GM12878 (cell line): ENCODE results near the gene MEAF6. TPM values are rescaled to one million over a fixed set of nuclear protein-coding genes. Genes with fewer than 3 reads are reported as not detected.

ENCODE experiments used
- ATAC-seq: fragments of 200-7000 bp; cut with Tn5 transposase; 3 replicates; pipeline ENCODE4 v1.9.1; 2020; ENCODE audit warnings: mild to moderate bottlenecking, moderate library complexity
- BruUV-seq: library from RNA; stranded (reverse); fragments of 400-500 nt; replicated peaks from 2 replicates; lab custom pipeline; 2021; lab: Mats Ljungman, UMichigan
- CTCF ChIA-PET: fragments of 300-600 bp; sonication (Branson Sonifier 250); formaldehyde crosslinking; extraction: SDS; loops from one replicate; lab custom pipeline; 2021; ENCODE audit warnings: inconsistent platforms; lab: Yijun Ruan, JAX
- POLR2A ChIA-PET: fragments of 350-600 bp; formaldehyde crosslinking; extraction: SDS; loops from one replicate; lab custom pipeline; 2021; ENCODE audit warnings: inconsistent platforms; lab: Charles Lee
- RAD21 ChIA-PET: fragments of 300-600 bp; sonication (Branson Sonifier 250); formaldehyde crosslinking; loops from one replicate; lab custom pipeline; 2023; ENCODE audit warnings: antibody characterized with exemption; ENCODE audit not compliant: unreplicated experiment; lab: Charles Lee
- SMC1A ChIA-PET: fragments of 300-600 bp; sonication (Branson Sonifier 250); formaldehyde crosslinking; loops from one replicate; lab custom pipeline; 2023; ENCODE audit not compliant: unreplicated experiment, uncharacterized antibody; lab: Charles Lee
- DNase-seq: peaks from one replicate; pipeline ENCODE4 v3.0.0-alpha.2; 2011; ENCODE audit warnings: low read depth, low spot score
- FAIRE-seq: peaks from 3 replicates; lab custom pipeline; 2011; peaks lifted over from hg19 to GRCh38; lab: Jason Lieb, UNC
- H2AFZ ChIP-seq: 2 replicates; pipeline ENCODE4 v1.6.0; 2011; ENCODE audit warnings: low read depth, low read length, control low read depth; ENCODE audit not compliant: control insufficient read depth
- H3K27ac ChIP-seq: 2 replicates; pipeline ENCODE4 v1.5.1; 2011; ENCODE audit warnings: control low read depth; ENCODE audit not compliant: control insufficient read depth, insufficient read depth
- H3K27me3 ChIP-seq, 2 experiments: replicated peaks in 1 of 2; 2 replicates each; pipeline versions ENCODE4 v1.6.0 to v1.6.1; 2011; ENCODE audit warnings: low read length in 1 of 2; ENCODE audit not compliant: control insufficient read depth in 2 of 2, insufficient read depth in 2 of 2
- H3K36me3 ChIP-seq, 2 experiments: 2 replicates each; pipeline ENCODE4 v1.5.1; 2011; ENCODE audit warnings: low read length in 1 of 2; ENCODE audit not compliant: control insufficient read depth in 2 of 2, insufficient read depth in 2 of 2
- H3K4me1 ChIP-seq: 2 replicates; pipeline ENCODE4 v1.6.1; 2011; ENCODE audit warnings: mild to moderate bottlenecking, low read length, moderate library complexity, mixed read lengths; ENCODE audit not compliant: control insufficient read depth, insufficient read depth
- H3K4me2 ChIP-seq: 2 replicates; pipeline ENCODE4 v1.6.0; 2011; ENCODE audit warnings: control low read depth; ENCODE audit not compliant: control insufficient read depth, insufficient read depth
- H3K4me3 ChIP-seq: fragments of 200-600 bp; sonication (generic); 2 replicates; pipeline ENCODE4 v1.5.1; 2016
- H3K79me2 ChIP-seq: 2 replicates; pipeline ENCODE4 v1.6.0; 2011; ENCODE audit warnings: low read length; ENCODE audit not compliant: control insufficient read depth, insufficient read depth
- H3K9ac ChIP-seq: 2 replicates; pipeline ENCODE4 v1.8.0; 2011; ENCODE audit warnings: low read length, control low read depth, mixed read lengths; ENCODE audit not compliant: control insufficient read depth, insufficient read depth
- H3K9me3 ChIP-seq: replicated peaks from 3 replicates; pipeline ENCODE4 v1.5.1; 2011; ENCODE audit warnings: mild to moderate bottlenecking, low read length; ENCODE audit not compliant: control insufficient read depth, insufficient read depth
- H4K20me1 ChIP-seq: 2 replicates; pipeline ENCODE4 v1.6.0; 2011; ENCODE audit not compliant: control insufficient read depth, insufficient read depth
- BHLHE40 ChIP-seq, 2 experiments: fragments of 450-650 bp in 1 of 2; IDR thresholded peaks; 2 replicates each; pipeline ENCODE4 v1.6.1; 2011 to 2017; ENCODE audit warnings: low read depth in 2 of 2, borderline replicate concordance in 1 of 2, improper control_type of control experiment in 1 of 2, low read length in 1 of 2, mild to moderate bottlenecking in 1 of 2
- GABPA ChIP-seq: IDR thresholded peaks from 2 replicates; pipeline ENCODE4 v1.6.1; 2014; ENCODE audit warnings: antibody characterized with exemption, low read depth, mild to moderate bottlenecking, inconsistent platforms
- JUND ChIP-seq: IDR thresholded peaks from 2 replicates; pipeline ENCODE4 v1.6.1; 2012; ENCODE audit warnings: low read depth, mild to moderate bottlenecking, low read length, improper control_type of control experiment, moderate library complexity
- POLR2AphosphoS2 ChIP-seq: IDR thresholded peaks from 2 replicates; pipeline ENCODE4 v1.6.1; 2011; ENCODE audit warnings: low read depth, mild to moderate bottlenecking, low read length, improper control_type of control experiment, moderate library complexity
- SIX5 ChIP-seq: IDR thresholded peaks from 2 replicates; pipeline ENCODE4 v1.6.1; 2011; ENCODE audit warnings: mild to moderate bottlenecking, low read depth, low read length, moderate library complexity; ENCODE audit not compliant: severe bottlenecking
- WGBS: methylation state at CpG from one replicate; pipeline ENCODE4 v1.1.6; 2016; ENCODE audit warnings: low lambda C conversion rate; ENCODE audit not compliant: insufficient replicate concordance, insufficient coverage; ENCODE audit errors: missing lambda C conversion rate; 5-methylcytosine and 5-hydroxymethylcytosine counted together
- in situ Hi-C: fragments of 300-500 bp; cut with MboI; formaldehyde crosslinking; loops from 9 replicates; pipeline ENCODE4 v1.14.3; 2018; ENCODE audit warnings: mixed read lengths
- intact Hi-C: fragments of 100-400 bp; cut with micrococcal nuclease; formaldehyde crosslinking; loops from one replicate; pipeline ENCODE4 v1.14.2; 2022; ENCODE audit not compliant: unreplicated experiment
- polyA plus RNA-seq, 11 experiments: library from polyadenylated mRNA; depleted of rRNA in 4 of 11; unstranded in 6 of 11; stranded (reverse) in 5 of 11; fragments of >200 nt; fragmentation: Nextera tagmentation in 4 of 11; fragmentation: Illumina TruSeq in 1 of 11; extraction: Ambion mirVana in 4 of 11; extraction: Trizol in 1 of 11; gene quantifications; 1 replicate in 1 of 11; 2 replicates in 10 of 11; pipeline versions ENCODE4 v1.2.1 to v1.2.3, GENCODE V29; 2011 to 2016; ENCODE audit warnings: inconsistent platforms in 2 of 11, missing spikeins in 2 of 11, low read depth in 1 of 11
- total RNA-seq, 4 experiments: library from RNA; depleted of rRNA in 3 of 4; stranded (reverse); fragments of >200 nt in 3 of 4; fragmentation: Illumina TruSeq in 1 of 4; extraction: Trizol in 1 of 4; gene quantifications; 2 replicates each; pipeline versions ENCODE4 v1.2.1 to v1.2.3, GENCODE V29; 2013 to 2021
- TF ChIP-seq, protein P1 (sequence below): fragments of 450-650 bp; formaldehyde crosslinking; IDR thresholded peaks from 2 replicates; pipeline ENCODE4 v1.4.0; 2020; ENCODE audit warnings: mild to moderate bottlenecking, moderate library complexity
- TF ChIP-seq, protein P2 (sequence below): IDR thresholded peaks from 2 replicates; pipeline ENCODE4 v1.6.1; 2012; ENCODE audit warnings: low read length, inconsistent platforms
- TF ChIP-seq, protein P3 (sequence below): fragments of 450-650 bp; formaldehyde crosslinking; IDR thresholded peaks from 2 replicates; pipeline ENCODE4 v1.4.0; 2022; ENCODE audit warnings: mild to moderate bottlenecking, moderate library complexity

Gene MEAF6
- total and polyA plus RNA-seq, 10 of the 15 experiments (the other 5 are each of a cell fraction or from before 2014, with no cell fraction given), result 30.8 to 75.0 (median 58.1) TPM

DNA sequence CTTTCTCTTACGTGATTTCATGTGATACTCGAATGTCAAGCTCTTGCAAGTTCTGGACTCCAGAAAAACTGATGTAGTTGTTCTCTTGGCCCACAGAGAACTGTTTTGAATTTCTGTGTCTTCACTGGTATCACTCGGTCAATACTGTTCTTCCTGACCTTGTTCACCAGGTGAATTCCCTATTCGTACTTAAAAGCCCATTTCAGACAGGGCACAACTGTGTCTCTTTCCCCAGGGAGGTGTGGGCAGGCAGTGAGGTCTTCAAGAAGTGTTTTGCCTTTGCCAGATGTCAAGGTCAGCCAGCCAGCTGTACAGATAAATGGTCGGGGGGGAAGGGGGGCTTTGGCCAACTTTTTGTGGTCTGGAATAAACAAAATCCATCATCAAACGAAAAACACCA, 67.7 kb downstream of the MEAF6 start:
- TF ChIP-seq GABPA (no peak), BHLHE40 (IDR thresholded peaks at IDR 0.05; ENCODE audit: borderline replicate concordance in 1 of 2, low read depth in 2 of 2, low read length in 1 of 2) (no peak), POLR2AphosphoS2 (no peak), JUND (no peak), SIX5 (no peak)
- TF ChIP-seq, protein P1, sequence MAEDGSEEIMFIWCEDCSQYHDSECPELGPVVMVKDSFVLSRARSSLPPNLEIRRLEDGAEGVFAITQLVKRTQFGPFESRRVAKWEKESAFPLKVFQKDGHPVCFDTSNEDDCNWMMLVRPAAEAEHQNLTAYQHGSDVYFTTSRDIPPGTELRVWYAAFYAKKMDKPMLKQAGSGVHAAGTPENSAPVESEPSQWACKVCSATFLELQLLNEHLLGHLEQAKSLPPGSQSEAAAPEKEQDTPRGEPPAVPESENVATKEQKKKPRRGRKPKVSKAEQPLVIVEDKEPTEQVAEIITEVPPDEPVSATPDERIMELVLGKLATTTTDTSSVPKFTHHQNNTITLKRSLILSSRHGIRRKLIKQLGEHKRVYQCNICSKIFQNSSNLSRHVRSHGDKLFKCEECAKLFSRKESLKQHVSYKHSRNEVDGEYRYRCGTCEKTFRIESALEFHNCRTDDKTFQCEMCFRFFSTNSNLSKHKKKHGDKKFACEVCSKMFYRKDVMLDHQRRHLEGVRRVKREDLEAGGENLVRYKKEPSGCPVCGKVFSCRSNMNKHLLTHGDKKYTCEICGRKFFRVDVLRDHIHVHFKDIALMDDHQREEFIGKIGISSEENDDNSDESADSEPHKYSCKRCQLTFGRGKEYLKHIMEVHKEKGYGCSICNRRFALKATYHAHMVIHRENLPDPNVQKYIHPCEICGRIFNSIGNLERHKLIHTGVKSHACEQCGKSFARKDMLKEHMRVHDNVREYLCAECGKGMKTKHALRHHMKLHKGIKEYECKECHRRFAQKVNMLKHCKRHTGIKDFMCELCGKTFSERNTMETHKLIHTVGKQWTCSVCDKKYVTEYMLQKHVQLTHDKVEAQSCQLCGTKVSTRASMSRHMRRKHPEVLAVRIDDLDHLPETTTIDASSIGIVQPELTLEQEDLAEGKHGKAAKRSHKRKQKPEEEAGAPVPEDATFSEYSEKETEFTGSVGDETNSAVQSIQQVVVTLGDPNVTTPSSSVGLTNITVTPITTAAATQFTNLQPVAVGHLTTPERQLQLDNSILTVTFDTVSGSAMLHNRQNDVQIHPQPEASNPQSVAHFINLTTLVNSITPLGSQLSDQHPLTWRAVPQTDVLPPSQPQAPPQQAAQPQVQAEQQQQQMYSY (CRISPR knock-in tag), result no peak
- TF ChIP-seq, protein P2, sequence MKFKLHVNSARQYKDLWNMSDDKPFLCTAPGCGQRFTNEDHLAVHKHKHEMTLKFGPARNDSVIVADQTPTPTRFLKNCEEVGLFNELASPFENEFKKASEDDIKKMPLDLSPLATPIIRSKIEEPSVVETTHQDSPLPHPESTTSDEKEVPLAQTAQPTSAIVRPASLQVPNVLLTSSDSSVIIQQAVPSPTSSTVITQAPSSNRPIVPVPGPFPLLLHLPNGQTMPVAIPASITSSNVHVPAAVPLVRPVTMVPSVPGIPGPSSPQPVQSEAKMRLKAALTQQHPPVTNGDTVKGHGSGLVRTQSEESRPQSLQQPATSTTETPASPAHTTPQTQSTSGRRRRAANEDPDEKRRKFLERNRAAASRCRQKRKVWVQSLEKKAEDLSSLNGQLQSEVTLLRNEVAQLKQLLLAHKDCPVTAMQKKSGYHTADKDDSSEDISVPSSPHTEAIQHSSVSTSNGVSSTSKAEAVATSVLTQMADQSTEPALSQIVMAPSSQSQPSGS, result no peak
- TF ChIP-seq, protein P3, sequence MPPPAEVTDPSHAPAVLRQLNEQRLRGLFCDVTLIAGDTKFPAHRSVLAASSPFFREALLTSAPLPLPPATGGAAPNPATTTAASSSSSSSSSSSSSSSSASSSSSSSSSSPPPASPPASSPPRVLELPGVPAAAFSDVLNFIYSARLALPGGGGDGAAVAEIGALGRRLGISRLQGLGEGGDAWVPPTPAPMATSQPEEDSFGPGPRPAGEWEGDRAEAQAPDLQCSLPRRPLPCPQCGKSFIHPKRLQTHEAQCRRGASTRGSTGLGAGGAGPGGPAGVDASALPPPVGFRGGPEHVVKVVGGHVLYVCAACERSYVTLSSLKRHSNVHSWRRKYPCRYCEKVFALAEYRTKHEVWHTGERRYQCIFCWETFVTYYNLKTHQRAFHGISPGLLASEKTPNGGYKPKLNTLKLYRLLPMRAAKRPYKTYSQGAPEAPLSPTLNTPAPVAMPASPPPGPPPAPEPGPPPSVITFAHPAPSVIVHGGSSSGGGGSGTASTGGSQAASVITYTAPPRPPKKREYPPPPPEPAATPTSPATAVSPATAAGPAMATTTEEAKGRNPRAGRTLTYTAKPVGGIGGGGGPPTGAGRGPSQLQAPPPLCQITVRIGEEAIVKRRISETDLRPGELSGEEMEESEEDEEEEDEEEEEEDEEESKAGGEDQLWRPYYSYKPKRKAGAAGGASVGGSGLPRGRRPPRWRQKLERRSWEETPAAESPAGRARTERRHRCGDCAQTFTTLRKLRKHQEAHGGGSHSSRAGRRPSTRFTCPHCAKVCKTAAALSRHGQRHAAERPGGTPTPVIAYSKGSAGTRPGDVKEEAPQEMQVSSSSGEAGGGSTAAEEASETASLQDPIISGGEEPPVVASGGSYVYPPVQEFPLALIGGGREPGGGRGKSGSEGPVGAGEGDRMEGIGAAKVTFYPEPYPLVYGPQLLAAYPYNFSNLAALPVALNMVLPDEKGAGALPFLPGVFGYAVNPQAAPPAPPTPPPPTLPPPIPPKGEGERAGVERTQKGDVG (CRISPR knock-in tag), result no peak
- TF ChIP-seq, all 136 proteins: peak for 0
- no peak overlapping the region for H3K4me2 ChIP-seq
- no peaks in the 10 kb centered on the region for H3K9me3 ChIP-seq
- H3K4me3 ChIP-seq, result no peak overlapping the region
- H3K4me1 ChIP-seq, result no peaks in the 10 kb centered on the region
- H4K20me1 ChIP-seq, result no peaks in the 10 kb centered on the region
- H3K27ac ChIP-seq, result no peak overlapping the region
- no peaks in the 10 kb centered on the region for H3K79me2 ChIP-seq
- ChIA-PET SMC1A (no interaction called here), POLR2A (interaction anchor here (0.6 kb wide), 1 partner anchor 39 kb away, joined by 4 read pairs; no protein-coding TSS in a partner anchor), CTCF (interaction anchor here (1.2 kb wide), 1 partner anchor 12 kb away, joined by 3 read pairs; no protein-coding TSS in a partner anchor), RAD21 (interaction anchor here (15.1 kb wide), 1 partner anchor 41 kb away, joined by 166 read pairs; no protein-coding TSS in a partner anchor)
- FAIRE-seq (no peak), DNase-seq (no peak), ATAC-seq (no peak)
- intact Hi-C loops, result no loop called here
- H2AFZ ChIP-seq, result no peak overlapping the region
- H3K36me3 ChIP-seq, result no peaks in the 10 kb centered on the region
- no peaks in the 10 kb centered on the region for H3K27me3 ChIP-seq
- no peak overlapping the region for H3K9ac ChIP-seq
- 4% methylated on average over 6 of the region's 6 CpGs for WGBS
- no TSS peak for BruUV-seq
- in situ Hi-C loops, result no loop called here
